Spleen (tissue), 7 donors: ENCODE measurements around the gene IKZF4.

Experiments
- CTCF ChIP-seq, 11 experiments: fragments of 200-600 bp in 7 of 11; fragments of 450-650 bp in 4 of 11; sonication (generic) in 4 of 11; IDR thresholded peaks in 8 of 11; conservative IDR thresholded peaks in 3 of 11; 1 replicate in 7 of 11; 2 replicates in 4 of 11; pipeline versions ENCODE4 v1.4.0 to v1.8.0; 2016 to 2021; ENCODE audit warnings: antibody characterized with exemption in 11 of 11, inconsistent platforms in 4 of 11, mild to moderate bottlenecking in 1 of 11
- POLR2A ChIP-seq, 3 donors: fragments of 450-650 bp; IDR thresholded peaks; one replicate each; pipeline ENCODE4 v1.5.1; 2017; ENCODE audit warnings: antibody characterized with exemption in 3 of 3, mild to moderate bottlenecking in 1 of 3
- donor health status: DM: no; HTN: no; CAD: no; lungs with moderate emphysema.
- donor health status: DM: no; HTN: no; CAD: no.
- donor health status: DM: no; HTN: no; CAD: no.

- TF ChIP-seq CTCF (IDR thresholded peaks at IDR 0.05 in 8 of 11, conservative IDR thresholded peaks at IDR 0.05 in 3 of 11) (no peak), POLR2A (IDR thresholded peaks at IDR 0.05) (no peak)
Measured at GRCh38 chr12:55996715-55997534, 23.9 kb upstream of the IKZF4 start, which contains the start of gene SUOX.
